SK-N-SH treated with all-trans-retinoic acid at 6 μM for 48 hours (cell line): ENCODE measurements around the gene GRIK4.

ENCODE experiments used
- ATAC-seq: fragments of 200-7000 bp; cut with Tn5 transposase; 3 replicates; pipeline ENCODE4 v1.9.1; 2020; ENCODE audit warnings: mild to moderate bottlenecking, moderate library complexity
- ARNTL ChIP-seq: fragments of 450-650 bp; formaldehyde crosslinking; IDR thresholded peaks from 2 replicates; pipeline ENCODE4 v1.5.0; 2020; ENCODE audit warnings: low read depth, mild to moderate bottlenecking, moderate library complexity, borderline replicate concordance
- CSDC2 ChIP-seq: fragments of 250-450 bp; sonication (Bioruptor Pico); IDR thresholded peaks from 2 replicates; pipeline ENCODE4 v1.5.0; 2020; ENCODE audit warnings: mild to moderate bottlenecking, moderate library complexity
- CSRNP3 ChIP-seq: fragments of 250-450 bp; sonication (Bioruptor Pico); IDR thresholded peaks from 2 replicates; pipeline ENCODE4 v1.5.1; 2021; ENCODE audit warnings: mild to moderate bottlenecking, moderate library complexity
- GLIS3 ChIP-seq: fragments of 250-450 bp; sonication (Bioruptor Pico); IDR thresholded peaks from 2 replicates; pipeline ENCODE4 v1.5.0; 2020; ENCODE audit warnings: mild to moderate bottlenecking, moderate library complexity
- OSR1 ChIP-seq: fragments of 250-450 bp; sonication (Bioruptor Pico); IDR thresholded peaks from 2 replicates; pipeline ENCODE4 v1.8.0; 2022; ENCODE audit warnings: moderate library complexity, mild to moderate bottlenecking, inconsistent platforms
- PATZ1 ChIP-seq: fragments of 250-450 bp; sonication (Bioruptor Pico); IDR thresholded peaks from 2 replicates; pipeline ENCODE4 v1.8.0; 2020; ENCODE audit warnings: mild to moderate bottlenecking, moderate library complexity, borderline replicate concordance
- POU6F1 ChIP-seq: fragments of 250-450 bp; sonication (Bioruptor Pico); IDR thresholded peaks from 2 replicates; pipeline ENCODE4 v1.8.0; 2021; ENCODE audit warnings: low read depth, mild to moderate bottlenecking, moderate library complexity, borderline replicate concordance
- PPARA ChIP-seq: fragments of 250-450 bp; sonication (Bioruptor Pico); IDR thresholded peaks from 2 replicates; pipeline ENCODE4 v1.5.0; 2020; ENCODE audit warnings: mild to moderate bottlenecking, borderline replicate concordance
- RARB ChIP-seq: fragments of 250-450 bp; sonication (Bioruptor Pico); IDR thresholded peaks from 2 replicates; pipeline ENCODE4 v1.8.0; 2021; ENCODE audit warnings: mild to moderate bottlenecking, moderate library complexity
- TCF4 ChIP-seq: fragments of 250-450 bp; sonication (Bioruptor Pico); IDR thresholded peaks from 2 replicates; pipeline ENCODE4 v1.8.0; 2021; ENCODE audit warnings: mild to moderate bottlenecking, moderate library complexity, borderline replicate concordance
- TOX ChIP-seq: fragments of 250-450 bp; sonication (Bioruptor Pico); IDR thresholded peaks from 2 replicates; pipeline ENCODE4 v1.8.0; 2021; ENCODE audit warnings: mild to moderate bottlenecking, moderate library complexity, borderline replicate concordance
- TSHZ2 ChIP-seq: fragments of 250-450 bp; sonication (Bioruptor Pico); IDR thresholded peaks from 2 replicates; pipeline ENCODE4 v1.5.0; 2020; ENCODE audit warnings: mild to moderate bottlenecking, moderate library complexity
- ZFP3 ChIP-seq: fragments of 250-450 bp; sonication (Bioruptor Pico); IDR thresholded peaks from 2 replicates; pipeline ENCODE4 v1.5.0; 2020; ENCODE audit warnings: mild to moderate bottlenecking, moderate library complexity
- ZFP30 ChIP-seq: fragments of 450-650 bp; formaldehyde crosslinking; IDR thresholded peaks from 2 replicates; pipeline ENCODE4 v1.5.0; 2022; ENCODE audit warnings: mild to moderate bottlenecking, moderate library complexity
- ZNF565 ChIP-seq: fragments of 450-650 bp; formaldehyde crosslinking; conservative IDR thresholded peaks from 2 replicates; pipeline ENCODE4 v1.5.0; 2020; ENCODE audit warnings: low read depth, mild to moderate bottlenecking, moderate library complexity
- ZNF70 ChIP-seq: fragments of 450-650 bp; formaldehyde crosslinking; IDR thresholded peaks from 2 replicates; pipeline ENCODE4 v1.5.0; 2020; ENCODE audit warnings: mild to moderate bottlenecking, moderate library complexity
- ZNF8 ChIP-seq: fragments of 450-650 bp; formaldehyde crosslinking; IDR thresholded peaks from 2 replicates; pipeline ENCODE4 v1.5.0; 2020; ENCODE audit warnings: mild to moderate bottlenecking, moderate library complexity

GRIK4 gene

GRCh38 chr11:120923866-120924508 lies 412.4 kb downstream of the GRIK4 start:
- ATAC-seq = no peak
- TF ChIP-seq GLIS3 (no peak), OSR1 (CRISPR knock-in tag) (no peak), PPARA (CRISPR knock-in tag) (no peak), TCF4 (CRISPR knock-in tag) (no peak)

- ATAC-seq = no peak
- no peak for TF ChIP-seq PATZ1 (CRISPR knock-in tag)
- no peak for TF ChIP-seq PPARA (CRISPR knock-in tag)
- TF ChIP-seq CSRNP3 (CRISPR knock-in tag) = no peak
- no peak for TF ChIP-seq RARB (CRISPR knock-in tag)
- TF ChIP-seq CSDC2 (CRISPR knock-in tag) = no peak
- no peak for TF ChIP-seq ARNTL
- TF ChIP-seq TOX (CRISPR knock-in tag) = no peak
- TF ChIP-seq ZNF70 (CRISPR knock-in tag) = no peak
- TF ChIP-seq GLIS3 = no peak
- no peak for TF ChIP-seq TCF4 (CRISPR knock-in tag)
- TF ChIP-seq ZFP30 (CRISPR knock-in tag) = no peak
- TF ChIP-seq ZNF565 = no peak
- no peak for TF ChIP-seq ZFP3 (CRISPR knock-in tag)
These were observed 414.4 kb downstream of the GRIK4 start for GRCh38 chr11:120925944-120926343.

GRCh38 chr11:120928627-120929026 lies 417.1 kb downstream of the GRIK4 start:
- ATAC-seq = no peak

More at GRCh38 chr11:120928627-120929026, 417.1 kb downstream of the GRIK4 start:
- TF ChIP-seq TSHZ2 (CRISPR knock-in tag) (no peak), POU6F1 (no peak), CSRNP3 (CRISPR knock-in tag) (no peak), RARB (CRISPR knock-in tag) (no peak), ZNF565 (no peak), PATZ1 (CRISPR knock-in tag) (no peak), OSR1 (CRISPR knock-in tag) (no peak), ZNF8 (no peak)
